Loucy (cell line): ENCODE measurements around the gene MFN2.
"Not testable (repeated sequence)": the region's sequence is repeated elsewhere in the genome, so short reads cannot be mapped to it uniquely, and the experiment has no call there.

Experiments used
- H2AFZ ChIP-seq: fragments of 200-600 bp; sonication (generic); 2 replicates; pipeline ENCODE4 v1.6.0; 2016; ENCODE audit warnings: antibody characterized with exemption, mild to moderate bottlenecking, low read length, moderate library complexity
- H3F3A ChIP-seq: fragments of 200-600 bp; 2 replicates; pipeline ENCODE4 v1.6.0; 2016; ENCODE audit warnings: antibody characterized with exemption, low read depth, mild to moderate bottlenecking
- H3K27me3 ChIP-seq: fragments of 200-600 bp; sonication (generic); 2 replicates; pipeline ENCODE4 v1.6.1; 2014; ENCODE audit warnings: low read length, mild to moderate bottlenecking; ENCODE audit not compliant: insufficient read depth, poor library complexity, severe bottlenecking
- H3K36me3 ChIP-seq: fragments of 200-600 bp; sonication (generic); 2 replicates; pipeline ENCODE4 v1.6.1; 2016; ENCODE audit warnings: low read length; ENCODE audit not compliant: insufficient read depth
- H3K4me1 ChIP-seq: fragments of 200-600 bp; sonication (generic); 2 replicates; pipeline ENCODE4 v1.5.1; 2014; ENCODE audit warnings: low read length, mild to moderate bottlenecking; ENCODE audit not compliant: insufficient read depth, poor library complexity, severe bottlenecking
- H3K4me2 ChIP-seq: fragments of 200-600 bp; sonication (generic); 2 replicates; pipeline ENCODE4 v1.6.0; 2014; ENCODE audit warnings: antibody characterized with exemption, low read length, low read depth, mild to moderate bottlenecking; ENCODE audit not compliant: poor library complexity, severe bottlenecking
- H3K4me3 ChIP-seq: fragments of 200-600 bp; sonication (generic); 2 replicates; pipeline ENCODE4 v1.5.1; 2014; ENCODE audit warnings: low read length, mild to moderate bottlenecking, mixed read lengths; ENCODE audit not compliant: poor library complexity, severe bottlenecking
- H3K79me2 ChIP-seq: fragments of 200-600 bp; sonication (generic); 2 replicates; pipeline ENCODE4 v1.6.1; 2014; ENCODE audit warnings: low read length; ENCODE audit not compliant: insufficient read depth
- H3K9ac ChIP-seq: fragments of 200-600 bp; sonication (generic); 2 replicates; pipeline ENCODE4 v1.6.0; 2014; ENCODE audit warnings: mild to moderate bottlenecking, low read depth, low read length, moderate library complexity; ENCODE audit not compliant: poor library complexity, severe bottlenecking
- H3K9me2 ChIP-seq: fragments of 200-600 bp; sonication (generic); replicated peaks from 2 replicates; pipeline ENCODE4 v1.6.1; 2016; ENCODE audit warnings: low read depth, low read length, mixed read lengths
- H3K9me3 ChIP-seq: fragments of 200-600 bp; sonication (generic); 2 replicates; pipeline ENCODE4 v1.6.1; 2014; ENCODE audit warnings: mild to moderate bottlenecking, antibody characterized with exemption, low read length, low read depth; ENCODE audit not compliant: insufficient read depth
- H4K20me1 ChIP-seq: fragments of 200-600 bp; sonication (generic); 2 replicates; pipeline ENCODE4 v1.6.0; 2014; ENCODE audit warnings: antibody characterized with exemption, low read length, mild to moderate bottlenecking; ENCODE audit not compliant: insufficient read depth, poor library complexity, severe bottlenecking
- EZH2phosphoT487 ChIP-seq: fragments of 200-600 bp; IDR thresholded peaks from 2 replicates; pipeline ENCODE4 v1.6.1; 2018; ENCODE audit warnings: antibody characterized with exemption, mild to moderate bottlenecking, moderate library complexity, borderline replicate concordance
- TF ChIP-seq, protein P1 (sequence below): fragments of 200-600 bp; sonication (generic); conservative IDR thresholded peaks from 2 replicates; pipeline ENCODE4 v1.5.1; 2014; ENCODE audit warnings: mild to moderate bottlenecking, antibody characterized with exemption, low read length

Gene MFN2

DNA sequence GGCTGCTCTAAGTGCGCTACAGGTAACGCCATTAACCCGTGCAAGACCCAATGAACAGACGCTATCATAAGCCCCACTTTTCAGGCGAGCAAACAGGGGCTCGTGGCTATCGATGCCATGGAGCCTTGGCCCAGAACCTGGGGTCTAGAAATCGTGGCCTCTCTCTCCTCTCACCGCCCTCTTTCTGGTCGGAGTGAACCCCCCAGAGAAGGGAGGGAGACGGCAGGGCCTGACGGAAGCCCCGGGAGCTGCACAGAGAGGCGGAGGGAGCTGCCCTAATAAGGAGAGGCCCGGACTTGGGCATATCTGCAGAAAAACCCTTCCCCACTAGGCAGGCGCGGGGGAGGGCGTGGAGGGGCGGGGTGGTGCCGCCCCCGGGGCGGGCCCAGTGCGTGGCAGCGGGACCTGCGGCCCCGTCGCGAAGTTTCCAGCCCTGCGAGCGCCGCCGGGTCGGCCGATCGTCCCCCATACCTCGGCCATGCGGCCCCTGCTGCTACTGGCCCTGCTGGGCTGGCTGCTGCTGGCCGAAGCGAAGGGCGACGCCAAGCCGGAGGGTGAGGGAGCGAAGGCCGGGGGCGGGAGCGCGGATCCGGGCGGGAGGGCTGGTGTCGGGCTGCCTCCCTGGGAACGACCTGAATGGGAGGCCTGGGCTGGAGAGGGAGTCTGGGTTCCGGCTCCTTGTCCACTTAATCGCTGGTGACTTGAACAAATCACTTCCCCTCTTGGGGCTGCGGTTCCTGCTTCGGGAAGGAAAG lies 45.8 kb upstream of the MFN2 start, which contains the start of gene PLOD1:
Gene PLOD1 (plus strand): TSS at position 416 of the 755 bp plus-strand sequence. CDS start 63 bp downstream, at position 479.
- Histone ChIP-seq H2AFZ (peak within 1 kb of the TSS; percentile 87), H3K4me3 (peak within 1 kb of the TSS; percentile 86), H3F3A (no peaks in the 10 kb centered on the region), H3K4me2 (peak within 1 kb of the TSS; percentile 95), H3K27me3 (no peaks in the 10 kb centered on the region), H3K79me2 (peaks cover 23% of the 10 kb centered on the region), H3K9me3 (no peaks in the 10 kb centered on the region), H3K9ac (peak within 1 kb of the TSS; percentile 74), H3K4me1 (peaks cover 23% of the 10 kb centered on the region), H4K20me1 (no peaks in the 10 kb centered on the region), H3K36me3 (no peaks in the 10 kb centered on the region), H3K9me2 (no peaks in the 10 kb centered on the region)
- TF ChIP-seq, protein P1, sequence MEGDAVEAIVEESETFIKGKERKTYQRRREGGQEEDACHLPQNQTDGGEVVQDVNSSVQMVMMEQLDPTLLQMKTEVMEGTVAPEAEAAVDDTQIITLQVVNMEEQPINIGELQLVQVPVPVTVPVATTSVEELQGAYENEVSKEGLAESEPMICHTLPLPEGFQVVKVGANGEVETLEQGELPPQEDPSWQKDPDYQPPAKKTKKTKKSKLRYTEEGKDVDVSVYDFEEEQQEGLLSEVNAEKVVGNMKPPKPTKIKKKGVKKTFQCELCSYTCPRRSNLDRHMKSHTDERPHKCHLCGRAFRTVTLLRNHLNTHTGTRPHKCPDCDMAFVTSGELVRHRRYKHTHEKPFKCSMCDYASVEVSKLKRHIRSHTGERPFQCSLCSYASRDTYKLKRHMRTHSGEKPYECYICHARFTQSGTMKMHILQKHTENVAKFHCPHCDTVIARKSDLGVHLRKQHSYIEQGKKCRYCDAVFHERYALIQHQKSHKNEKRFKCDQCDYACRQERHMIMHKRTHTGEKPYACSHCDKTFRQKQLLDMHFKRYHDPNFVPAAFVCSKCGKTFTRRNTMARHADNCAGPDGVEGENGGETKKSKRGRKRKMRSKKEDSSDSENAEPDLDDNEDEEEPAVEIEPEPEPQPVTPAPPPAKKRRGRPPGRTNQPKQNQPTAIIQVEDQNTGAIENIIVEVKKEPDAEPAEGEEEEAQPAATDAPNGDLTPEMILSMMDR, result no peak
- TF ChIP-seq EZH2phosphoT487, result no peak

DNA sequence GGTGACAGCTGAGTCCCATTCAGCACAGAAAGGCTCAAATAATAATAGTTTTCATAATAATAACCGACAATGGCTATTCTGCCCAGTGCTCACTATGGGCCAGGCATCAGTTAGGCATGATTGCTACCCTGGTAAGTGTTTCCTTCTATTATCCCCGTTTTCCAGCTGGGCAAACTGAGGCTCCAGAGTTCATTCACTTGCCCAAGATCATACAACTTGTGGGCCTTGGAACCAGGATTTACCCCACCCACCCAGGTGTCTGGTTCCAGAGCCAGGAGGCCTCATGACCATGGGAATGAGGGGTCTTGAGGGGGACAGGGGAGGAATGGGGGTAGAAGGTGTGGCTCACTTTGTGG lies 45.2 kb upstream of the MFN2 start:
- peaks cover 23% of the 10 kb centered on the region for H3K79me2 ChIP-seq
- H3K9me2 ChIP-seq, result no peaks in the 10 kb centered on the region
- TF ChIP-seq, protein P1, result no peak
- no peak for TF ChIP-seq EZH2phosphoT487
- H3K4me1 ChIP-seq, result peaks cover 23% of the 10 kb centered on the region
- peak overlapping the region; percentile 87 for H2AFZ ChIP-seq
- H3K9ac ChIP-seq, result peak overlapping the region; percentile 74
- H3K9me3 ChIP-seq, result no peaks in the 10 kb centered on the region
- H4K20me1 ChIP-seq, result no peaks in the 10 kb centered on the region
- no peaks in the 10 kb centered on the region for H3F3A ChIP-seq
- peak overlapping the region; percentile 86 for H3K4me3 ChIP-seq
- H3K36me3 ChIP-seq, result no peaks in the 10 kb centered on the region
- H3K4me2 ChIP-seq, result peak overlapping the region; percentile 95
- H3K27me3 ChIP-seq, result no peaks in the 10 kb centered on the region

DNA sequence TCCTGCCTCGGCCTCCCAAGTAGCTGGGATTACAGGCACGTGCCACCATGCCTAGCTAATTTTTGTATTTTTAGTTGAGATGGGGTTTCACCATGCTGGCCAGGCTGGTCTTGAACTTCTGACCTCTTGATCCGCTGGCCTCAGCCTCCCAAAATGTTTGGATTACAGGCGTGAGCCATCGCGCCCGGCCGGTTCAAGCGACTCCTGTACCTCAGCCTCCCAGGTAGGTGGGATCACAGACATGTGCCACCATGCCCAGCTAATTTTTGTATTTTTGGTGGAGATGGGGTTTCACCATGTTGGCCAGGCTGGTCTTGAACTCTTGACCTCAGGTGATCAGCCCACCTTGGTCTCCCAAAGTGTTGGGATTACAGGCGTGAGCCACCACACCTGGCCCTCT lies 44.5 kb upstream of the MFN2 start:
- not testable (repeated sequence) for H3F3A ChIP-seq, H2AFZ ChIP-seq, H3K27me3 ChIP-seq, H3K4me3 ChIP-seq, H3K36me3 ChIP-seq, H3K9me3 ChIP-seq, H3K9ac ChIP-seq, H4K20me1 ChIP-seq, H3K9me2 ChIP-seq
- Histone ChIP-seq H3K4me1 (peaks cover 19% of the 10 kb centered on the region), H3K79me2 (peaks cover 23% of the 10 kb centered on the region), H3K4me2 (peak overlapping the region; percentile 95)
